MCF 10A (cell line): ENCODE data around the gene ATP5F1B. TPM values are rescaled to one million over a fixed set of nuclear protein-coding genes. Genes with fewer than 3 reads are reported as not detected.
A peak's percentile ranks its signal among the peaks of the same experiment; 100 is the strongest.

Experiments used
- BruUV-seq: library from RNA; stranded (reverse); fragments of 400-500 nt; replicated peaks from 2 replicates; lab custom pipeline; 2021; lab: Mats Ljungman, UMichigan
- CTCF ChIA-PET: fragments of 300-600 bp; sonication (Branson Sonifier 250); formaldehyde crosslinking; extraction: SDS; loops from one replicate; lab custom pipeline; 2021; ENCODE audit warnings: antibody characterized with exemption, inconsistent platforms; lab: Yijun Ruan, JAX
- POLR2A ChIA-PET: fragments of 300-600, 350-650 bp; sonication (Branson Sonifier 250); formaldehyde crosslinking; extraction: SDS; loops from one replicate; lab custom pipeline; 2020; ENCODE audit warnings: antibody characterized with exemption, inconsistent platforms; lab: Yijun Ruan, JAX
- DNase-seq: peaks from one replicate; pipeline ENCODE4 v3.0.0-alpha.2; 2018; ENCODE audit not compliant: unreplicated experiment
- H3K27ac Mint-ChIP-seq: one replicate; pipeline ENCODE4 v1.8.0; 2022; ENCODE audit warnings: mild to moderate bottlenecking, low read depth, mixed read lengths; ENCODE audit not compliant: unreplicated experiment
- H3K27me3 Mint-ChIP-seq: one replicate; pipeline ENCODE4 v1.8.0; 2022; ENCODE audit warnings: mixed read lengths; ENCODE audit not compliant: insufficient read depth, unreplicated experiment
- H3K36me3 Mint-ChIP-seq: one replicate; pipeline ENCODE4 v1.8.0; 2022; ENCODE audit warnings: mild to moderate bottlenecking, moderate library complexity, mixed read lengths; ENCODE audit not compliant: insufficient read depth, unreplicated experiment
- H3K4me1 Mint-ChIP-seq: one replicate; pipeline ENCODE4 v1.8.0; 2022; ENCODE audit warnings: mixed read lengths; ENCODE audit not compliant: insufficient read depth, unreplicated experiment
- H3K4me3 Mint-ChIP-seq: one replicate; pipeline ENCODE4 v1.8.0; 2022; ENCODE audit warnings: mild to moderate bottlenecking, moderate library complexity, mixed read lengths; ENCODE audit not compliant: unreplicated experiment
- H3K9me3 Mint-ChIP-seq: one replicate; pipeline ENCODE4 v1.8.0; 2022; ENCODE audit warnings: mixed read lengths; ENCODE audit not compliant: unreplicated experiment
- CTCF ChIP-seq: fragments of 200-600 bp; IDR thresholded peaks from one replicate; pipeline ENCODE4 v1.8.0; 2022; ENCODE audit warnings: antibody characterized with exemption, mild to moderate bottlenecking; ENCODE audit not compliant: unreplicated experiment
- intact Hi-C: fragments of 100-400 bp; cut with micrococcal nuclease; formaldehyde crosslinking; loops from 2 replicates; pipeline ENCODE4 v1.14.1; 2022
- total RNA-seq: library from RNA; stranded (reverse); gene quantifications from 2 replicates; pipeline ENCODE4 v1.2.3, GENCODE V29; 2022

ATP5F1B gene
- total RNA-seq, 1 experiment from 2014 or later, result 909 TPM

GRCh38 chr12:56630180-56630632 lies 15.6 kb downstream of the ATP5F1B start, which contains the start of gene BAZ2A:
Gene BAZ2A (minus strand): TSS chr12:56630326. CDS start chr12:56617530, 12,796 bp downstream.
- intact Hi-C loops, result no loop called here
- no TSS peak for BruUV-seq
- CTCF ChIA-PET, result interaction anchor here (0.6 to 2.6 kb wide), 4 partner anchors 29 to 215 kb away, joined by 3 to 12 read pairs (median 7); no protein-coding TSS in a partner anchor

DNA sequence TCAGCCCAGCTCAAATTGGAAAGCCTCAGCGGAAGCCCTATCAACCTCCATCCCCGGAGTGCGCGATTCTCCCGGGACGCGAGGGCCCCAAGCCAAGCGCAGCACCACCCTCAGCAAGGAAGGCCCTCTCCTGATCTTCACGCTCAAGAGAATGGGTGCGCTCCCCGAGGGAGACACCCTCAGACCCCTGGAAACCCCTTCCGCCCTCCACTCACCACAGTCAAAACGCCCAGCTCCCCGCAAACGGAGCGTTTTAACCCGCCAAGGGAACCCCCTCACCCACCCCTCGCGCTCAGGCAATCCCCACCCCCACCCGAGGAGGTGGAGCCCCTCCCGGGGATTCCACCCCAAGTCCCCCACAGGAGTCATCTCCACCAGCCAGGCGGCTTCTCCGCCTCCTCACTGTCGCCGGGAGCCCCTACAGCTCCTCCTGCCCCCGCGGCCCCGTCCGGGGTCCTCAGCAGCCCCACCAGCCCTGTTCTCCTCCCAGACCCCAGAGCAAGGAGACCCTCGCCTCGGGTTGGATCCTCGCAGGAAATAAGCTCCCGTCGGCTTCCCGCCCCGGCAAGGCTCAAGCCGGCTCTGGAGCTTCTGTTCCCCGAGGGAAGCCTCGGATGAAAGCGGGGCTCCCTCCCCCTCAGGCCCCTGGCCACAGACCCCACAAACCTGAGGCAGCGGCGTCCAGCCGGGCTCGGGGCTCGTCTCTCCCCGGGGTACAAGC lies 16.2 kb downstream of the ATP5F1B start:
- no TSS peak for BruUV-seq
- no peak for TF ChIP-seq CTCF
- Mint-ChIP-seq H3K4me3 (peak overlapping the region; percentile 71), H3K4me1 (peaks cover 34% of the 10 kb centered on the region), H3K27me3 (no peaks in the 10 kb centered on the region), H3K9me3 (no peaks in the 10 kb centered on the region), H3K36me3 (peaks cover 37% of the 10 kb centered on the region), H3K27ac (peak overlapping the region; percentile 11)
- DNase-seq, result peak; percentile 31
- intact Hi-C loops, result no loop called here
- CTCF ChIA-PET, result interaction anchor here (0.6 to 3.8 kb wide), 14 partner anchors 29 to 382 kb away, joined by 3 to 20 read pairs (median 4); no protein-coding TSS in a partner anchor
- POLR2A ChIA-PET, result interaction anchor here (0.8 to 9.3 kb wide), 18 partner anchors 8 to 407 kb away, joined by 3 to 181 read pairs (median 8); partner anchors contain the start of genes ATP5F1B, NACA, PTGES3 and RBMS2

More at GRCh38 chr12:56630180-56630632, 15.6 kb downstream of the ATP5F1B start, which contains the start of gene BAZ2A:
- H3K27ac Mint-ChIP-seq, result peak within 1 kb of the TSS; percentile 11
- H3K4me3 Mint-ChIP-seq, result peak within 1 kb of the TSS; percentile 71
- TF ChIP-seq CTCF, result no peak
- no peaks in the 10 kb centered on the region for H3K27me3 Mint-ChIP-seq
- POLR2A ChIA-PET, result interaction anchor here (0.9 to 9.3 kb wide), 9 partner anchors 14 to 161 kb away, joined by 3 to 181 read pairs (median 14); partner anchors contain the start of genes ATP5F1B, NACA, PTGES3 and RBMS2
- H3K4me1 Mint-ChIP-seq, result peaks cover 38% of the 10 kb centered on the region
- H3K9me3 Mint-ChIP-seq, result no peaks in the 10 kb centered on the region
- DNase-seq, result peak; percentile 83
- peaks cover 31% of the 10 kb centered on the region for H3K36me3 Mint-ChIP-seq

GRCh38 chr12:56628671-56629458 lies 16.9 kb downstream of the ATP5F1B start:
- TF ChIP-seq CTCF, result no peak
- H3K4me3 Mint-ChIP-seq, result peak overlapping the region; percentile 71
- TSS peak; percentile 13 for BruUV-seq
- no peaks in the 10 kb centered on the region for H3K9me3 Mint-ChIP-seq
- peaks cover 33% of the 10 kb centered on the region for H3K4me1 Mint-ChIP-seq
- peaks cover 44% of the 10 kb centered on the region for H3K36me3 Mint-ChIP-seq
- ChIA-PET CTCF (interaction anchor here (0.6 to 5.6 kb wide), 19 partner anchors 7 to 483 kb away, joined by 3 to 45 read pairs (median 3); partner anchors contain the start of gene STAT6), POLR2A (interaction anchor here (0.5 to 9.3 kb wide), 33 partner anchors 8 to 1116 kb away, joined by 3 to 181 read pairs (median 4); partner anchors contain the start of genes ATP5F1B, NACA, NEMP1 and PTGES3)
- no peaks in the 10 kb centered on the region for H3K27me3 Mint-ChIP-seq
- H3K27ac Mint-ChIP-seq, result peak overlapping the region; percentile 11
- DNase-seq, result peak; percentile 52
- intact Hi-C loops, result no loop called here
